Ramos (cell line): ENCODE data around the gene PPP2R2B.

Experiments used
- in situ Hi-C: fragments of 300-500 bp; cut with MboI; formaldehyde crosslinking; loops from one replicate; pipeline ENCODE4 v1.14.3; 2022; ENCODE audit warnings: low sequenced_read_pairs; ENCODE audit not compliant: unreplicated experiment

The PPP2R2B gene

DNA sequence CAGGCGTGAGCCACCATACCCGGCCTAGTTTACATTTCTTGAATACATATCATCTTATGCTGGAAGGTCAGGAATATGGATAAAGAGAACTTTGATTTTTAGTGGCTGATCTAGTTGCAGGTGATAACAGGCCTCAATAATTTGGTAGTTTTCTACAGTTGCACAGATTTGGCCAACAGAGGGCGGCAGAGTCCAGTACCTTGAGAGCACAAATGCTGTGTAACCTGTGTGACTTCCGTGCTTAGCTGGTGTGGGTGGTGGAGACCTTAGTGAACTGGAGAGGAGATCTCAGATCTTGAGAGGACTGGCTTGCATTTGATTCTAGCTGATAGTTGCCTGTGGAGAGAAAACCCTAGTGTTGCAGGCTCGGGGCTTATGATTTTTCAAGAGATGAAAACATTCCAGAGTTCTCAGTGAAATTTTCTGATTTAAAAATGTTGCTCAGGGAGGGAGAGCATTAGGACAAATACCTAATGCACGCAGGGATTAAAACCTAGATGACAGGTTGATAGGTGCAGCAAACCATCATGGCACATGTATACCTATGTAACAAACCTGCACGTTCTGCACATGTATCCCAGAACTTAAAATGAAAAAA is 345.2 kb downstream of the PPP2R2B start:
- in situ Hi-C loops = loop anchor here (25.0 kb wide), 1 partner anchor 654 kb away; no protein-coding TSS in a partner anchor
